ENCODE data around the gene CEP152.

CEP152 gene

GRCh38 chr15:48695827-48696573 lies 114.9 kb downstream of the CEP152 start:
- no peak for FAIRE-seq

- no peak for FAIRE-seq
Measured at GRCh38 chr15:48695088-48695826, 115.6 kb downstream of the CEP152 start.

- FAIRE-seq: no peak
Measured at GRCh38 chr15:48693484-48693883, 117.4 kb downstream of the CEP152 start.

GRCh38 chr15:48688493-48688892 lies 122.4 kb downstream of the CEP152 start:
- no peak for FAIRE-seq
